ENCODE measurements around the gene DNAJC27.

DNAJC27 gene

GRCh38 chr2:24923106-24923505 lies 48.6 kb downstream of the DNAJC27 start:
- no peak for DNase-seq

- DNase-seq: no peak
Measured at GRCh38 chr2:24922556-24922955, 49.2 kb downstream of the DNAJC27 start.

- DNase-seq: no peak
Measured at GRCh38 chr2:24920809-24921441, 50.8 kb downstream of the DNAJC27 start.

- DNase-seq: no peak
Measured at GRCh38 chr2:24920098-24920808, 51.5 kb downstream of the DNAJC27 start, which contains the start of gene ADCY3. Gene ADCY3, minus strand, starts transcription at chr2:24920237. Its CDS starts 1,250 bp downstream, at chr2:24918987.

GRCh38 chr2:24919506-24920097 lies 52.2 kb downstream of the DNAJC27 start:
- no peak for DNase-seq

- no peak for DNase-seq
Measured at GRCh38 chr2:24919037-24919505, 52.7 kb downstream of the DNAJC27 start.

GRCh38 chr2:24918326-24919036 lies 53.3 kb downstream of the DNAJC27 start:
- DNase-seq: no peak

- DNase-seq: no peak
Measured at GRCh38 chr2:24917731-24918325, 53.9 kb downstream of the DNAJC27 start.

- no peak for DNase-seq
Measured at GRCh38 chr2:24917086-24917485, 54.7 kb downstream of the DNAJC27 start.

GRCh38 chr2:24915796-24916195 lies 56.0 kb downstream of the DNAJC27 start:
- no peak for DNase-seq

GRCh38 chr2:24915175-24915574 lies 56.6 kb downstream of the DNAJC27 start:
- DNase-seq: no peak

- DNase-seq: no peak
Measured at GRCh38 chr2:24914713-24915112, 57.0 kb downstream of the DNAJC27 start.

- DNase-seq: no peak
Measured at GRCh38 chr2:24913911-24914310, 57.8 kb downstream of the DNAJC27 start.

GRCh38 chr2:24912986-24913385 lies 58.8 kb downstream of the DNAJC27 start:
- DNase-seq: no peak

GRCh38 chr2:24912523-24912922 lies 59.2 kb downstream of the DNAJC27 start:
- no peak for DNase-seq

GRCh38 chr2:24910245-24910644 lies 61.5 kb downstream of the DNAJC27 start:
- no peak for DNase-seq

GRCh38 chr2:24909555-24910177 lies 62.1 kb downstream of the DNAJC27 start:
- DNase-seq: no peak

GRCh38 chr2:24908461-24908901 lies 63.3 kb downstream of the DNAJC27 start:
- no peak for DNase-seq

GRCh38 chr2:24907116-24907515 lies 64.6 kb downstream of the DNAJC27 start:
- DNase-seq: no peak

GRCh38 chr2:24906466-24906865 lies 65.3 kb downstream of the DNAJC27 start:
- no peak for DNase-seq

GRCh38 chr2:24903161-24904103 lies 68.3 kb downstream of the DNAJC27 start:
- DNase-seq: no peak

All from NCI-H2081 treated with DMSO at 0.1 percent for 48 hours (cell line).